ENCODE measurements around the gene JTB.

DNA sequence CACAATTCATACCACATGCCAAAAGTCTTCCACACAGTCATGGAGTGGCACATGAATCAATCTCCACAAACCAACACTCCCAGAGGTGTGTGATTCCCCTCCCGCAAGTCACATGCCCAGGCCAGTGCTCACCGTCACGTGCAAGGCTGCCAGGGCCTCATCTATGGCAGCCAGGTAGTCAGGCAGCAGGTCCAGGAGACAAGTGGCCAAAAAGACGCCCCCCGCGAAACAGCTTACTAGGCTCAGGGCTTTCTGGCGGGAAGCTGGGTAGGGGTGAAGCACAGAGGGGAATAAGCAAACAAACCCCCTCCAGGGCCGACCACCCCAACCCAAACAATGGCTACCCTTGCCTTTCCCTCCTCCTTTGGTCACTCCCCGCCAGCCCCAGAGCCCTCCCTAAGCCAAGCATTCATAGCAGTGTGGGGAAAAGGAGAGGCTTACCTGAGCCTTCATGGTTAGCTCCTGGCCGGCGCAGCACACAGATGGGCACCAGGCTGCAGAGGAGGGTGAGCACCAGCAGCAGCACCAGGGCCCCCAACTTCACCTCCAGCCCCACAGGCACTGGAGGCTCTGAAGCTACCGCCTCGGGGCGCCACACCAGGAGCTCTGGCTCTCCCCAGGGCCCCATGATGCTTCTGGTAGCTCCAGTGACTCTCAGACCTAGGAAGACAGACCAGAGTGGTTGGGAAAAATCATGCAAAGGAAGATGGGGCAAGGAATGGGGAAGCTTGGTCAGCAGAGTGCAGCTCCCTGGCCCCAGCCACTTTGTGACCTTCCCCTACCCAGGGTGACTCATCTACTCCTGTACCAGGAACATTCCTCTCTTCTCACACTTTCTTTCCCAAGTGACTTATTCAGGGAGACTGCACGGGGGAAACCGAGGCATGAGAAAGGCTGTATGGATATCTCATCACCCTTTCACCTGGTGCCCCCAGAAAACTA, 15.1 kb downstream of the JTB start:
- TF ChIP-seq, protein P1, sequence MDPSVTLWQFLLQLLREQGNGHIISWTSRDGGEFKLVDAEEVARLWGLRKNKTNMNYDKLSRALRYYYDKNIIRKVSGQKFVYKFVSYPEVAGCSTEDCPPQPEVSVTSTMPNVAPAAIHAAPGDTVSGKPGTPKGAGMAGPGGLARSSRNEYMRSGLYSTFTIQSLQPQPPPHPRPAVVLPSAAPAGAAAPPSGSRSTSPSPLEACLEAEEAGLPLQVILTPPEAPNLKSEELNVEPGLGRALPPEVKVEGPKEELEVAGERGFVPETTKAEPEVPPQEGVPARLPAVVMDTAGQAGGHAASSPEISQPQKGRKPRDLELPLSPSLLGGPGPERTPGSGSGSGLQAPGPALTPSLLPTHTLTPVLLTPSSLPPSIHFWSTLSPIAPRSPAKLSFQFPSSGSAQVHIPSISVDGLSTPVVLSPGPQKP (IDR thresholded peaks at IDR 0.05; ENCODE audit: low read depth, low read length) = no peak
- TF ChIP-seq CTCF (IDR thresholded peaks at IDR 0.05) (no peak), MYC (IDR thresholded peaks at IDR 0.05; ENCODE audit: borderline replicate concordance, low read length) (no peak), EP300 (IDR thresholded peaks at IDR 0.05) (no peak), FOSB (CRISPR knock-in tag; IDR thresholded peaks at IDR 0.05) (no peak), HMGXB4 (CRISPR knock-in tag; IDR thresholded peaks at IDR 0.05; ENCODE audit: borderline replicate concordance) (no peak), TP53 (CRISPR knock-in tag; IDR thresholded peaks at IDR 0.05) (no peak), HES2 (IDR thresholded peaks at IDR 0.05) (no peak), HOXB13 (CRISPR knock-in tag; IDR thresholded peaks at IDR 0.05; ENCODE audit: low read depth) (no peak), POLR2A (IDR thresholded peaks at IDR 0.05; ENCODE audit: low read length) (0 out of 2 replicates have a peak, but pooled peaks have one; percentile 4)
- TF ChIP-seq, protein P2, sequence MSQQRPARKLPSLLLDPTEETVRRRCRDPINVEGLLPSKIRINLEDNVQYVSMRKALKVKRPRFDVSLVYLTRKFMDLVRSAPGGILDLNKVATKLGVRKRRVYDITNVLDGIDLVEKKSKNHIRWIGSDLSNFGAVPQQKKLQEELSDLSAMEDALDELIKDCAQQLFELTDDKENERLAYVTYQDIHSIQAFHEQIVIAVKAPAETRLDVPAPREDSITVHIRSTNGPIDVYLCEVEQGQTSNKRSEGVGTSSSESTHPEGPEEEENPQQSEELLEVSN (IDR thresholded peaks at IDR 0.05; ENCODE audit: borderline replicate concordance, low read depth) = no peak
